SK-N-SH (cell line): ENCODE measurements around the gene RNF214. TPM values are rescaled to one million over a fixed set of nuclear protein-coding genes. Genes with fewer than 3 reads are reported as not detected.

ENCODE experiments used
- CTCF ChIA-PET: fragments of 300-600, 350-600 bp; formaldehyde crosslinking; extraction: SDS; loops from one replicate; lab custom pipeline; 2021; lab: Yijun Ruan, JAX
- POLR2A ChIA-PET: fragments of 350-600 bp; sonication (Branson Sonifier 250); formaldehyde crosslinking; extraction: SDS; loops from one replicate; lab custom pipeline; 2020; ENCODE audit warnings: antibody characterized with exemption, inconsistent platforms; lab: Yijun Ruan, JAX
- DNase-seq: peaks from one replicate; pipeline ENCODE4 v3.0.0; 2012
- H2AFZ ChIP-seq: fragments of 200-600 bp; sonication (generic); 2 replicates; pipeline ENCODE4 v1.8.1; 2016; ENCODE audit warnings: antibody characterized with exemption, mild to moderate bottlenecking, low read depth
- H3F3A ChIP-seq: fragments of 200-600 bp; sonication (generic); replicated peaks from 2 replicates; pipeline ENCODE3; 2016; ENCODE audit warnings: antibody characterized with exemption, mild to moderate bottlenecking; ENCODE audit not compliant: insufficient read depth
- H3K27ac ChIP-seq, 2 experiments: fragments of 200-500 bp in 1 of 2; fragments of 200-600 bp in 1 of 2; sonication (Bioruptor generic) in 1 of 2; sonication (generic), shearing (Covaris generic) in 1 of 2; 2 replicates each; pipeline versions ENCODE4 v1.5.1 to v1.6.1; 2014 to 2016; ENCODE audit warnings: low read depth in 2 of 2, inconsistent platforms in 1 of 2, low read length in 1 of 2, mild to moderate bottlenecking in 1 of 2, mixed read lengths in 1 of 2
- H3K27me3 ChIP-seq: fragments of 200-600 bp; sonication (generic), shearing (Covaris generic); 2 replicates; pipeline ENCODE4 v1.6.1; 2016; ENCODE audit warnings: mixed run types; ENCODE audit not compliant: insufficient read depth
- H3K36me3 ChIP-seq, 2 experiments: fragments of 200-500 bp in 1 of 2; fragments of 200-600 bp in 1 of 2; sonication (Bioruptor generic) in 1 of 2; sonication (generic) in 1 of 2; replicated peaks in 1 of 2; 2 replicates each; pipeline versions ENCODE3 to v1.5.1; 2014 to 2016; ENCODE audit warnings: low read length in 1 of 2, mild to moderate bottlenecking in 1 of 2; ENCODE audit not compliant: insufficient read depth in 2 of 2, control insufficient read depth in 1 of 2
- H3K4me1 ChIP-seq, 2 experiments: fragments of 200-500 bp in 1 of 2; fragments of 200-600 bp in 1 of 2; sonication (Bioruptor generic) in 1 of 2; sonication (generic), shearing (Covaris generic) in 1 of 2; 2 replicates each; pipeline versions ENCODE4 v1.5.1 to v1.6.1; 2014 to 2016; ENCODE audit warnings: low read depth in 1 of 2, low read length in 1 of 2, mixed run types in 1 of 2; ENCODE audit not compliant: insufficient read depth in 2 of 2, control insufficient read depth in 1 of 2
- H3K4me2 ChIP-seq: fragments of 200-600 bp; sonication (generic), shearing (Covaris generic); 2 replicates; pipeline ENCODE4 v1.6.1; 2017; ENCODE audit warnings: mixed run types
- H3K4me3 ChIP-seq, 2 experiments: fragments of 200-500 bp in 1 of 2; fragments of 200-600 bp in 1 of 2; sonication (Bioruptor generic) in 1 of 2; sonication (generic), shearing (Covaris generic) in 1 of 2; 2 replicates each; pipeline versions ENCODE4 v1.5.1 to v1.8.1; 2014 to 2016; ENCODE audit warnings: low read depth in 2 of 2, inconsistent platforms in 1 of 2, low read length in 1 of 2, mild to moderate bottlenecking in 1 of 2, mixed read lengths in 1 of 2, moderate library complexity in 1 of 2
- H3K79me2 ChIP-seq: fragments of 200-600 bp; sonication (generic); 2 replicates; pipeline ENCODE4 v1.8.1; 2017; ENCODE audit warnings: mild to moderate bottlenecking; ENCODE audit not compliant: insufficient read depth
- H3K9ac ChIP-seq: fragments of 200-600 bp; sonication (generic); 2 replicates; pipeline ENCODE4 v1.6.1; 2017; ENCODE audit warnings: mixed run types
- H3K9me2 ChIP-seq: fragments of 200-600 bp; sonication (generic); 2 replicates; pipeline ENCODE4 v1.6.1; 2017; ENCODE audit warnings: mixed run types
- H3K9me3 ChIP-seq: fragments of 200-600 bp; sonication (generic); 2 replicates; pipeline ENCODE4 v1.6.1; 2017; ENCODE audit warnings: mixed run types, mild to moderate bottlenecking, moderate library complexity
- H4K20me1 ChIP-seq: fragments of 200-600 bp; sonication (generic); 2 replicates; pipeline ENCODE4 v1.6.1; 2017; ENCODE audit warnings: mild to moderate bottlenecking, mixed run types; ENCODE audit not compliant: insufficient read depth
- CHD2 ChIP-seq: fragments of 150-350 bp; IDR thresholded peaks from 2 replicates; pipeline ENCODE4 v1.6.1; 2018; ENCODE audit warnings: low read length; ENCODE audit not compliant: partially characterized antibody
- ELF1 ChIP-seq: IDR thresholded peaks from 2 replicates; pipeline ENCODE4 v1.4.0; 2012
- FOXJ3 ChIP-seq: sonication (generic); formaldehyde crosslinking; IDR thresholded peaks from 2 replicates; pipeline ENCODE4 v1.5.1; 2020; ENCODE audit warnings: mild to moderate bottlenecking, missing genetic modification reagents
- FOXM1 ChIP-seq: IDR thresholded peaks from 2 replicates; pipeline ENCODE4 v1.4.0; 2012; ENCODE audit warnings: low read depth, mild to moderate bottlenecking
- GATA2 ChIP-seq: sonication (generic); formaldehyde crosslinking; IDR thresholded peaks from 2 replicates; pipeline ENCODE4 v1.5.0; 2020; ENCODE audit warnings: mild to moderate bottlenecking, missing genetic modification reagents
- NFIC ChIP-seq: IDR thresholded peaks from 2 replicates; pipeline ENCODE4 v1.4.0; 2012; ENCODE audit warnings: borderline replicate concordance
- RFX5 ChIP-seq: IDR thresholded peaks from 2 replicates; pipeline ENCODE4 v1.6.1; 2012; ENCODE audit warnings: mild to moderate bottlenecking, improper control_type of control experiment, low read length
- SMC3 ChIP-seq: IDR thresholded peaks from 2 replicates; pipeline ENCODE4 v1.6.1; 2012; ENCODE audit warnings: low read depth, low read length, improper control_type of control experiment
- TCF12 ChIP-seq: IDR thresholded peaks from 2 replicates; pipeline ENCODE4 v1.4.0; 2012
- TEAD4 ChIP-seq: IDR thresholded peaks from 2 replicates; pipeline ENCODE4 v1.4.0; 2012; ENCODE audit warnings: mild to moderate bottlenecking, borderline replicate concordance; ENCODE audit not compliant: insufficient read depth
- YY1 ChIP-seq: IDR thresholded peaks from 2 replicates; pipeline ENCODE4 v1.4.0; 2012; ENCODE audit warnings: low read depth, mild to moderate bottlenecking
- WGBS: methylation state at CpG from one replicate; pipeline ENCODE4 v1.1.6; 2017; ENCODE audit warnings: low lambda C conversion rate; 5-methylcytosine and 5-hydroxymethylcytosine counted together
- polyA plus RNA-seq, 3 experiments: library from polyadenylated mRNA; depleted of rRNA; stranded (reverse); fragments of >200 nt; gene quantifications; 2 replicates each; pipeline ENCODE4 v1.2.3, GENCODE V29; 2012
- TF ChIP-seq, protein P1 (sequence below): IDR thresholded peaks from 2 replicates; pipeline ENCODE4 v1.6.1; 2012; ENCODE audit warnings: mild to moderate bottlenecking, low read depth, low read length, moderate library complexity
- TF ChIP-seq, protein P2 (sequence below): fragments of 150-350 bp; IDR thresholded peaks from 2 replicates; pipeline ENCODE4 v1.6.1; 2016; ENCODE audit warnings: mild to moderate bottlenecking, low read depth, low read length
- TF ChIP-seq, protein P3 (sequence below): IDR thresholded peaks from 2 replicates; pipeline ENCODE4; 2012
- TF ChIP-seq, protein P4 (sequence below): IDR thresholded peaks from 2 replicates; pipeline ENCODE4 v1.4.0; 2012; ENCODE audit warnings: low read depth, borderline replicate concordance

RNF214 gene
- polyA plus RNA-seq, 1 of the 3 experiments (the other 2 are of a cell fraction), result 15.4 TPM

DNA sequence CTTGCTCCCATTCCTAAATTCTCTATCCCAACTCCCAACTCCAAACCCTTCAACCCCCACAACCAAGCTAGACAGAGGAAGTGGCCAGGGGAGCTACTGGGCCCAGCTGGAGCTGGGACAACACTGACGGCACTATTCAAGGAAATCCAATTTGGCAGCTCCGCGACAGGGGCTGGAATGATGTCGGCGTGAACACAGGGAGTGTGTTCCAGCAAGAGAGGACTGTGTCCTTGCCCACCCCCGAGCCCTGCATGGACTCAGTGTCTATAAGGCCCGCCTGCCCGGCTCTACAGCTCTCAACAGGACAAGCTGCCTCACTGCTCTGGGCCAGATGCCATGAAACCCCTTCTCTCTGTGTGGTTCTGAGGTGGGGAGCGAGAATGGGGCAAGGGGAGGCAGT is 11.9 kb upstream of the RNF214 start (continued):
- TF ChIP-seq, protein P1, sequence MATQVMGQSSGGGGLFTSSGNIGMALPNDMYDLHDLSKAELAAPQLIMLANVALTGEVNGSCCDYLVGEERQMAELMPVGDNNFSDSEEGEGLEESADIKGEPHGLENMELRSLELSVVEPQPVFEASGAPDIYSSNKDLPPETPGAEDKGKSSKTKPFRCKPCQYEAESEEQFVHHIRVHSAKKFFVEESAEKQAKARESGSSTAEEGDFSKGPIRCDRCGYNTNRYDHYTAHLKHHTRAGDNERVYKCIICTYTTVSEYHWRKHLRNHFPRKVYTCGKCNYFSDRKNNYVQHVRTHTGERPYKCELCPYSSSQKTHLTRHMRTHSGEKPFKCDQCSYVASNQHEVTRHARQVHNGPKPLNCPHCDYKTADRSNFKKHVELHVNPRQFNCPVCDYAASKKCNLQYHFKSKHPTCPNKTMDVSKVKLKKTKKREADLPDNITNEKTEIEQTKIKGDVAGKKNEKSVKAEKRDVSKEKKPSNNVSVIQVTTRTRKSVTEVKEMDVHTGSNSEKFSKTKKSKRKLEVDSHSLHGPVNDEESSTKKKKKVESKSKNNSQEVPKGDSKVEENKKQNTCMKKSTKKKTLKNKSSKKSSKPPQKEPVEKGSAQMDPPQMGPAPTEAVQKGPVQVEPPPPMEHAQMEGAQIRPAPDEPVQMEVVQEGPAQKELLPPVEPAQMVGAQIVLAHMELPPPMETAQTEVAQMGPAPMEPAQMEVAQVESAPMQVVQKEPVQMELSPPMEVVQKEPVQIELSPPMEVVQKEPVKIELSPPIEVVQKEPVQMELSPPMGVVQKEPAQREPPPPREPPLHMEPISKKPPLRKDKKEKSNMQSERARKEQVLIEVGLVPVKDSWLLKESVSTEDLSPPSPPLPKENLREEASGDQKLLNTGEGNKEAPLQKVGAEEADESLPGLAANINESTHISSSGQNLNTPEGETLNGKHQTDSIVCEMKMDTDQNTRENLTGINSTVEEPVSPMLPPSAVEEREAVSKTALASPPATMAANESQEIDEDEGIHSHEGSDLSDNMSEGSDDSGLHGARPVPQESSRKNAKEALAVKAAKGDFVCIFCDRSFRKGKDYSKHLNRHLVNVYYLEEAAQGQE, result no peak
- TF ChIP-seq, protein P2, sequence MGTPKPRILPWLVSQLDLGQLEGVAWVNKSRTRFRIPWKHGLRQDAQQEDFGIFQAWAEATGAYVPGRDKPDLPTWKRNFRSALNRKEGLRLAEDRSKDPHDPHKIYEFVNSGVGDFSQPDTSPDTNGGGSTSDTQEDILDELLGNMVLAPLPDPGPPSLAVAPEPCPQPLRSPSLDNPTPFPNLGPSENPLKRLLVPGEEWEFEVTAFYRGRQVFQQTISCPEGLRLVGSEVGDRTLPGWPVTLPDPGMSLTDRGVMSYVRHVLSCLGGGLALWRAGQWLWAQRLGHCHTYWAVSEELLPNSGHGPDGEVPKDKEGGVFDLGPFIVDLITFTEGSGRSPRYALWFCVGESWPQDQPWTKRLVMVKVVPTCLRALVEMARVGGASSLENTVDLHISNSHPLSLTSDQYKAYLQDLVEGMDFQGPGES, result no peak
- TF ChIP-seq YY1, result no peak
- no peak for TF ChIP-seq TCF12

DNA sequence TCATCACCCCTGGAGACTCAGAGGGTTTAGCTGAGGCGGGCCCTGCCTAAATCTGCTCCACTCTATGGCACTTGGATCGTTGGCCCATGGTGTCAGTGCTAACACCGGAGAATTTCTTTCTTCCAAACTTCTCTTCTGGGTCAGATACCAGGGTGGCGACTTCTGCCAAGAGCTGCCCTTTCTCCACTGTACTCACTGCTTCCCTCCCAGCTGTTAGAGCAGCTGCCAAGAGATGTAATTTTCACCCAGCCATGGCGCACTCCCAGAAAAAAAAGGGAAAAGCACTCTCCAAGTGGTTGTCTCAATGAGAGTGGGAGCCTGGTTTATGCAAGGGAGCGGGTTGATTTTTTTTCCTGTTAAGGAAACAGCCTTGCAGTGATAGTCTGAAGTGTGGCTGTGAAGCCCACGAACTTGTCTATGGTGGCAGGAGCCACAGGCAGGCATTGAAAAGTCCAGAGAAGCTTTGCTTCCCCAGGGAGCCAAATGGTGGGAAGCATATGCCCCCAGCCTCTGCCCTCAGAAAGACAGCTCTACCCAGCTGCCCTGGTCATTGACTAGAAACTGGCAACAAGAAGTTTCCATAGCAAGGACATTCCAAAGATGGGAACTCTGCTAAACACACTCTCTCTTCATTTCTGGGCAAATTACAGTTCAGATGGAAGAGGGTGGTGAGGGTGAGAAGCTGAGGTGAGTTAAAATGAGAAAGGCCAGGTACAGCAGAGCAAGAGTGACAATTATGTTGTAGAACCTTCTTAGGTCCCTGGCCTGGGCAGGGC is 11.3 kb upstream of the RNF214 start:
- 0 out of 4 replicates have a peak overlapping the region, but pooled peaks of 1 of the 2 experiments have one; percentile 48 for H3K27ac ChIP-seq
- H2AFZ ChIP-seq, result no peak overlapping the region
- H3K9me3 ChIP-seq, result no peaks in the 10 kb centered on the region
- H3K4me1 ChIP-seq, result peaks cover 2 to 11% of the 10 kb centered on the region in 2 experiments; a peak in 2 of 4 replicates
- no peak for DNase-seq
- no peaks in the 10 kb centered on the region for H3K79me2 ChIP-seq
- H3K4me2 ChIP-seq, result no peak overlapping the region
- H3K9ac ChIP-seq, result no peak overlapping the region
- peaks cover 6% of the 10 kb centered on the region for H3F3A ChIP-seq
- peaks cover 31 to 69% of the 10 kb centered on the region in 2 experiments for H3K36me3 ChIP-seq
- TF ChIP-seq FOXJ3 (CRISPR knock-in tag), result no peak
- TF ChIP-seq, protein P3, sequence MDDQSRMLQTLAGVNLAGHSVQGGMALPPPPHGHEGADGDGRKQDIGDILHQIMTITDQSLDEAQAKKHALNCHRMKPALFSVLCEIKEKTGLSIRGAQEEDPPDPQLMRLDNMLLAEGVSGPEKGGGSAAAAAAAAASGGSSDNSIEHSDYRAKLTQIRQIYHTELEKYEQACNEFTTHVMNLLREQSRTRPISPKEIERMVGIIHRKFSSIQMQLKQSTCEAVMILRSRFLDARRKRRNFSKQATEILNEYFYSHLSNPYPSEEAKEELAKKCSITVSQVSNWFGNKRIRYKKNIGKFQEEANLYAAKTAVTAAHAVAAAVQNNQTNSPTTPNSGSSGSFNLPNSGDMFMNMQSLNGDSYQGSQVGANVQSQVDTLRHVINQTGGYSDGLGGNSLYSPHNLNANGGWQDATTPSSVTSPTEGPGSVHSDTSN, result no peak
- no peak for TF ChIP-seq FOXM1
- no peak for TF ChIP-seq RFX5
- TF ChIP-seq SMC3, result no peak
- TF ChIP-seq CHD2, result no peak
- no peak for TF ChIP-seq TEAD4
- TF ChIP-seq GATA2 (CRISPR knock-in tag), result no peak
- TF ChIP-seq, protein P4, sequence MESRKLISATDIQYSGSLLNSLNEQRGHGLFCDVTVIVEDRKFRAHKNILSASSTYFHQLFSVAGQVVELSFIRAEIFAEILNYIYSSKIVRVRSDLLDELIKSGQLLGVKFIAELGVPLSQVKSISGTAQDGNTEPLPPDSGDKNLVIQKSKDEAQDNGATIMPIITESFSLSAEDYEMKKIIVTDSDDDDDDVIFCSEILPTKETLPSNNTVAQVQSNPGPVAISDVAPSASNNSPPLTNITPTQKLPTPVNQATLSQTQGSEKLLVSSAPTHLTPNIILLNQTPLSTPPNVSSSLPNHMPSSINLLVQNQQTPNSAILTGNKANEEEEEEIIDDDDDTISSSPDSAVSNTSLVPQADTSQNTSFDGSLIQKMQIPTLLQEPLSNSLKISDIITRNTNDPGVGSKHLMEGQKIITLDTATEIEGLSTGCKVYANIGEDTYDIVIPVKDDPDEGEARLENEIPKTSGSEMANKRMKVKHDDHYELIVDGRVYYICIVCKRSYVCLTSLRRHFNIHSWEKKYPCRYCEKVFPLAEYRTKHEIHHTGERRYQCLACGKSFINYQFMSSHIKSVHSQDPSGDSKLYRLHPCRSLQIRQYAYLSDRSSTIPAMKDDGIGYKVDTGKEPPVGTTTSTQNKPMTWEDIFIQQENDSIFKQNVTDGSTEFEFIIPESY, result no peak
- TF ChIP-seq NFIC, result no peak
- TF ChIP-seq ELF1, result no peak
- WGBS, result 99% methylated on average over 5 of the region's 7 CpGs
- H3K9me2 ChIP-seq, result no peaks in the 10 kb centered on the region
- ChIA-PET CTCF (interaction anchor here (1.2 to 2.8 kb wide), 3 partner anchors 11 to 115 kb away, joined by 3 to 21 read pairs (median 3); partner anchors contain the start of genes PCSK7 and RNF214), POLR2A (interaction anchor here (1.0 to 1.1 kb wide), 2 partner anchors 9 to 24 kb away, joined by 3 to 4 read pairs; no protein-coding TSS in a partner anchor)
- H4K20me1 ChIP-seq, result no peaks in the 10 kb centered on the region
- no peaks in the 10 kb centered on the region for H3K27me3 ChIP-seq
- no peak overlapping the region for H3K4me3 ChIP-seq
